ENCODE measurements around the gene RHOV. TPM values are rescaled to one million over a fixed set of nuclear protein-coding genes. Genes with fewer than 3 reads are reported as not detected.

RHOV gene, protein sequence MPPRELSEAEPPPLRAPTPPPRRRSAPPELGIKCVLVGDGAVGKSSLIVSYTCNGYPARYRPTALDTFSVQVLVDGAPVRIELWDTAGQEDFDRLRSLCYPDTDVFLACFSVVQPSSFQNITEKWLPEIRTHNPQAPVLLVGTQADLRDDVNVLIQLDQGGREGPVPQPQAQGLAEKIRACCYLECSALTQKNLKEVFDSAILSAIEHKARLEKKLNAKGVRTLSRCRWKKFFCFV
- total RNA-seq (2021; ENCODE audit: unreplicated experiment) (4.2 TPM), Bru-seq, nascent RNA (percentile 51 among the genes with signal in this experiment), BruChase-seq, experiment 1, labeled RNA remaining after a 2-hour chase (percentile 62 among the genes with signal in this experiment), BruChase-seq, experiment 2, labeled RNA remaining after a 6-hour chase (percentile 48 among the genes with signal in this experiment)
- polyA plus RNA-seq (2012; ENCODE audit: insufficient read length), result 4.1 TPM
- long read RNA-seq, transcript RHOV-201 (3 exons, 1,705 nt), result major isoform, 5 of 10 reads
- long read RNA-seq, partial matches to known transcripts, result 0 of 10 reads
- long read RNA-seq, other reads (novel, unspliced or antisense), result 5 of 10 reads

DNA sequence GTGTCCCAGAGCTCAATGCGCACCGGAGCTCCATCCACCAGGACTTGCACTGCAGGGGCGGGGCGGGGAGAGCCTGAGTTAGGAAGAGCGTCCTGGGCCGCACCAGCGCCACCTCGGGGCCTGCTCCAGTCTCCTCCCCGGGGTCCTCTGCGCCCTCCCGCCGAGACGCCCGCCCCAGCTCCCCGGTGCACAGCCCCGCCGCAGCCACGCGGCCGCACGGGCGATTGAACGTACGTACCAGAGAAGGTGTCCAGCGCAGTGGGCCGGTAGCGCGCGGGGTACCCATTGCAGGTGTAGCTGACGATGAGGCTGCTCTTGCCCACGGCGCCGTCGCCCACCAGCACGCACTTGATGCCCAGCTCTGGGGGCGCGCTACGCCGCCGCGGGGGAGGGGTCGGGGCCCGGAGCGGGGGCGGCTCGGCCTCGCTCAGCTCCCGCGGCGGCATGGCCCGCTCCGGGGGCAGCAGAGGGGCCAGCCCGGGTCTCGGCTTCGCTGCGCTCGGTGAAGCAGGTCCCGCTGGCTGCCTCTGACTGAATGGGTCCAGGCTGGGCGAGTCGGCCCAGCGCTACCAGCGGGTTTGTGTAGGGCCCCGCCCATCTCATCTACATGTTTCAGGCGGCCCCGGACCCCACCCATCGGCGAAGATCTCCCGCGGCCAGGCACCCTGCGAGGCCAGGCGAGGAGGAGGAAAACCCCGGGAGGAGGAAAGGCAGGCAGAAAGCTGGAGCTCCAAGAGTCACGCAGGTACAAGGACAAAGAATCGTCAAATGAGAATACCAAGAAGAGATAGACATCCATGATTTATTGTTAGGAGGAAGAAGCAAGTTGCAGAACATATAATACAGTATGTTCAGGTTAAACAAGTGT is at the start of gene RHOV:
Gene RHOV, minus strand, starts transcription at position 541 of the 868 bp plus-strand sequence. Its CDS starts 95 bp downstream, at position 446.
- in situ Hi-C loops (cut with HindIII; ENCODE audit: low pct_unique_long_range_greater_than_20kb, low sequenced_read_pairs), result no loop called here
- Histone ChIP-seq H3K4me3 (ENCODE audit: low read depth in 2 of 2, low read length in 2 of 2) (peak within 1 kb of the TSS; percentile 51 to 59), H3K9me3 (ENCODE audit: control insufficient read depth, insufficient read depth, low read depth, low read length) (no peaks in the 10 kb centered on the region), H3K36me3 (ENCODE audit: control insufficient read depth, insufficient read depth, low read length) (no peaks in the 10 kb centered on the region), H3K27ac (ENCODE audit: low read length) (no peak within 1 kb of the TSS), H3K27me3 (ENCODE audit: control insufficient read depth, insufficient read depth, low read length) (no peaks in the 10 kb centered on the region), H3K4me1 (ENCODE audit: control insufficient read depth, insufficient read depth, low read length) (peaks cover 4% of the 10 kb centered on the region; the same call in 1 of the 2 replicates)
- ChIA-PET POLR2A (no interaction called here), CTCF (interaction anchor here (0.6 to 6.6 kb wide), 7 partner anchors 10 to 411 kb away, joined by 3 to 70 read pairs (median 7); partner anchors contain the start of gene VPS18)
- TF ChIP-seq POLR2AphosphoS5 (IDR thresholded peaks at IDR 0.05; ENCODE audit: low read depth, low read length), result no peak
- TF ChIP-seq SIN3A (IDR thresholded peaks at IDR 0.05; ENCODE audit: borderline replicate concordance, insufficient read depth, low read depth, low read length), result peak; percentile 32; the same call in 1 of the 2 replicates
- BruUV-seq (replicated peaks), result no TSS peak
- intact Hi-C loops (cut with micrococcal nuclease; ENCODE audit: unreplicated experiment), result no loop called here
- peak; percentile 94 for ATAC-seq
- DNase-seq (ENCODE audit: low read depth, low spot score), result no peak

DNA sequence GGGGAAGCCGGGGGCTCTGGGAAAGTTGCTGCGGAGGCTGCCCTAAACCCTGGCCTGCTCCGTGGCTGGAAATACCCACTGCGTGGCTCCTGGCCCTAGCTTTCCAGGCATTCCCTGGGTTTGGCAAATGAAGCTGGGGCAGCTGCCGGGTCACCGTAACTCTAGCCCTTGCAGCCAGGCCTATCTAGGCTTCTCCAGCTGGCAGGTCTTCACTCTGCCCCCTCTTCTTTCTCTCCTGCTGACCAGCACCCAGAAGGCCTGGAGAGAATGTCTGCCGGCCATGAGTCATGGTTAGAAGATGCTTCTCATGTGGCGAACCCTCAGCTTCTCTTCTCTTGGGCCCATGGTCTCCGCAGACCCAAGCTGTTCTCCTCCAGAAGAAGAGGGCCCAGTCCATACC is 49.5 kb upstream of the RHOV start:
- POLR2A ChIA-PET, result no interaction called here
- ATAC-seq, result no peak
- no TSS peak for BruUV-seq (replicated peaks)

DNA sequence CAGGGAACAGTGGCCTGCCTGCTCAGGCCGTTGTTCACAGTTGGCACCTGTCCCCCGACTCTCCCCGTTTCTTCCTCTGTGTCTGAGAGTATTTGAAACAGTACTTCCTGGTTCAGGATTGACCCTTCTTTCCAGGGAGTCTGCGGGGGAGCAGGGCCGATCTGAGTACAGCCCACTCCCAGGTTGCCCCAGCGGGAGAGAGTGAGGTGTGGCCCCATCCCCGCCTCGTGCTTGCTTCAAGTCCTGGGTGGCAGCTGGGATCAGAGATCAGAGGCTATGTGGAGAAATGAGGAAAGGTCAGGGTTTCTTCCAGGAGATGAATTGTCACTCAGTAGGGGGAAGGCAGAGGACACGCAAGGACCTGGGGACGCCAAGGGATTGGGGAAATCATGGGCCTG is 48.6 kb upstream of the RHOV start:
- in situ Hi-C loops (cut with HindIII; ENCODE audit: low pct_unique_long_range_greater_than_20kb, low sequenced_read_pairs), result no loop called here

More for the DNA sequence above, 49.5 kb upstream of the RHOV start:
- in situ Hi-C loops (cut with HindIII; ENCODE audit: low pct_unique_long_range_greater_than_20kb, low sequenced_read_pairs), result no loop called here
- H3K4me3 ChIP-seq (ENCODE audit: low read depth in 2 of 2, low read length in 2 of 2), result no peak overlapping the region
- CTCF ChIA-PET, result interaction anchor here (0.8 kb wide), 1 partner anchor 12 kb away, joined by 3 read pairs; no protein-coding TSS in a partner anchor
- H3K9me3 ChIP-seq (ENCODE audit: control insufficient read depth, insufficient read depth, low read depth, low read length), result no peaks in the 10 kb centered on the region
- H3K36me3 ChIP-seq (ENCODE audit: control insufficient read depth, insufficient read depth, low read length), result no peaks in the 10 kb centered on the region
- H3K27me3 ChIP-seq (ENCODE audit: control insufficient read depth, insufficient read depth, low read length), result no peaks in the 10 kb centered on the region
- DNase-seq (ENCODE audit: low read depth, low spot score), result no peak
- no peaks in the 10 kb centered on the region for H3K4me1 ChIP-seq (ENCODE audit: control insufficient read depth, insufficient read depth, low read length)
- intact Hi-C loops (cut with micrococcal nuclease; ENCODE audit: unreplicated experiment), result no loop called here
- no peak for TF ChIP-seq TCF7L2 (IDR thresholded peaks at IDR 0.05; ENCODE audit: low read depth, low read length)
- no peak overlapping the region for H3K27ac ChIP-seq (ENCODE audit: low read length)

More for the DNA sequence above, 48.6 kb upstream of the RHOV start:
- ATAC-seq (no peak), DNase-seq (ENCODE audit: low read depth, low spot score) (no peak)
- Histone ChIP-seq H3K27ac (ENCODE audit: low read length) (no peak overlapping the region), H3K36me3 (ENCODE audit: control insufficient read depth, insufficient read depth, low read length) (no peaks in the 10 kb centered on the region), H3K4me3 (ENCODE audit: low read depth in 2 of 2, low read length in 2 of 2) (no peak overlapping the region), H3K9me3 (ENCODE audit: control insufficient read depth, insufficient read depth, low read depth, low read length) (no peaks in the 10 kb centered on the region), H3K27me3 (ENCODE audit: control insufficient read depth, insufficient read depth, low read length) (no peaks in the 10 kb centered on the region), H3K4me1 (ENCODE audit: control insufficient read depth, insufficient read depth, low read length) (no peaks in the 10 kb centered on the region)
- intact Hi-C loops (cut with micrococcal nuclease; ENCODE audit: unreplicated experiment), result no loop called here
- ChIA-PET CTCF (no interaction called here), POLR2A (no interaction called here)
- TF ChIP-seq TCF7L2 (IDR thresholded peaks at IDR 0.05; ENCODE audit: low read depth, low read length), result no peak
- no peak for TF ChIP-seq POLR2AphosphoS5 (IDR thresholded peaks at IDR 0.05; ENCODE audit: low read depth, low read length)
- TF ChIP-seq, protein P1, sequence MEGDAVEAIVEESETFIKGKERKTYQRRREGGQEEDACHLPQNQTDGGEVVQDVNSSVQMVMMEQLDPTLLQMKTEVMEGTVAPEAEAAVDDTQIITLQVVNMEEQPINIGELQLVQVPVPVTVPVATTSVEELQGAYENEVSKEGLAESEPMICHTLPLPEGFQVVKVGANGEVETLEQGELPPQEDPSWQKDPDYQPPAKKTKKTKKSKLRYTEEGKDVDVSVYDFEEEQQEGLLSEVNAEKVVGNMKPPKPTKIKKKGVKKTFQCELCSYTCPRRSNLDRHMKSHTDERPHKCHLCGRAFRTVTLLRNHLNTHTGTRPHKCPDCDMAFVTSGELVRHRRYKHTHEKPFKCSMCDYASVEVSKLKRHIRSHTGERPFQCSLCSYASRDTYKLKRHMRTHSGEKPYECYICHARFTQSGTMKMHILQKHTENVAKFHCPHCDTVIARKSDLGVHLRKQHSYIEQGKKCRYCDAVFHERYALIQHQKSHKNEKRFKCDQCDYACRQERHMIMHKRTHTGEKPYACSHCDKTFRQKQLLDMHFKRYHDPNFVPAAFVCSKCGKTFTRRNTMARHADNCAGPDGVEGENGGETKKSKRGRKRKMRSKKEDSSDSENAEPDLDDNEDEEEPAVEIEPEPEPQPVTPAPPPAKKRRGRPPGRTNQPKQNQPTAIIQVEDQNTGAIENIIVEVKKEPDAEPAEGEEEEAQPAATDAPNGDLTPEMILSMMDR (IDR thresholded peaks at IDR 0.05), result no peak
- TF ChIP-seq, protein P2, sequence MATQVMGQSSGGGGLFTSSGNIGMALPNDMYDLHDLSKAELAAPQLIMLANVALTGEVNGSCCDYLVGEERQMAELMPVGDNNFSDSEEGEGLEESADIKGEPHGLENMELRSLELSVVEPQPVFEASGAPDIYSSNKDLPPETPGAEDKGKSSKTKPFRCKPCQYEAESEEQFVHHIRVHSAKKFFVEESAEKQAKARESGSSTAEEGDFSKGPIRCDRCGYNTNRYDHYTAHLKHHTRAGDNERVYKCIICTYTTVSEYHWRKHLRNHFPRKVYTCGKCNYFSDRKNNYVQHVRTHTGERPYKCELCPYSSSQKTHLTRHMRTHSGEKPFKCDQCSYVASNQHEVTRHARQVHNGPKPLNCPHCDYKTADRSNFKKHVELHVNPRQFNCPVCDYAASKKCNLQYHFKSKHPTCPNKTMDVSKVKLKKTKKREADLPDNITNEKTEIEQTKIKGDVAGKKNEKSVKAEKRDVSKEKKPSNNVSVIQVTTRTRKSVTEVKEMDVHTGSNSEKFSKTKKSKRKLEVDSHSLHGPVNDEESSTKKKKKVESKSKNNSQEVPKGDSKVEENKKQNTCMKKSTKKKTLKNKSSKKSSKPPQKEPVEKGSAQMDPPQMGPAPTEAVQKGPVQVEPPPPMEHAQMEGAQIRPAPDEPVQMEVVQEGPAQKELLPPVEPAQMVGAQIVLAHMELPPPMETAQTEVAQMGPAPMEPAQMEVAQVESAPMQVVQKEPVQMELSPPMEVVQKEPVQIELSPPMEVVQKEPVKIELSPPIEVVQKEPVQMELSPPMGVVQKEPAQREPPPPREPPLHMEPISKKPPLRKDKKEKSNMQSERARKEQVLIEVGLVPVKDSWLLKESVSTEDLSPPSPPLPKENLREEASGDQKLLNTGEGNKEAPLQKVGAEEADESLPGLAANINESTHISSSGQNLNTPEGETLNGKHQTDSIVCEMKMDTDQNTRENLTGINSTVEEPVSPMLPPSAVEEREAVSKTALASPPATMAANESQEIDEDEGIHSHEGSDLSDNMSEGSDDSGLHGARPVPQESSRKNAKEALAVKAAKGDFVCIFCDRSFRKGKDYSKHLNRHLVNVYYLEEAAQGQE (IDR thresholded peaks at IDR 0.05; ENCODE audit: insufficient read depth in 1 of 2, low read depth in 2 of 2, low read length in 1 of 2), result no peak
- no peak for TF ChIP-seq SIN3A (IDR thresholded peaks at IDR 0.05; ENCODE audit: borderline replicate concordance, insufficient read depth, low read depth, low read length)
- no TSS peak for BruUV-seq (replicated peaks)
